Psoas muscle (tissue), 8 donors: Measurements from ENCODE around the gene NKX2-3. TPM values are rescaled to one million over a fixed set of nuclear protein-coding genes. Genes with fewer than 3 reads are reported as not detected.

Source experiments
- ATAC-seq, 4 donors: fragments of 200-7000 bp; cut with Tn5 transposase; one replicate each; pipeline ENCODE4 v1.9.1; 2020; ENCODE audit warnings: moderate library complexity in 3 of 4, mild to moderate bottlenecking in 2 of 4
- DNase-seq, 2 donors: peaks; one replicate each; pipeline ENCODE4 v3.0.0-alpha.2; 2020
- H3K27ac ChIP-seq: fragments of 200-600 bp; one replicate; pipeline ENCODE4 v1.8.0; 2022
- H3K27me3 ChIP-seq, 3 donors: fragments of 200-600 bp in 1 of 3; one replicate each; pipeline versions ENCODE4 v1.6.1 to v1.8.0; 2013 to 2022; ENCODE audit warnings: low read length in 2 of 3, mild to moderate bottlenecking in 2 of 3, moderate library complexity in 1 of 3; ENCODE audit not compliant: insufficient read depth in 3 of 3
- H3K36me3 ChIP-seq, 2 donors: fragments of 200-600 bp in 1 of 2; one replicate each; pipeline versions ENCODE4 v1.6.1 to v1.8.0; 2013 to 2022; ENCODE audit warnings: low read depth in 1 of 2, mild to moderate bottlenecking in 1 of 2, moderate library complexity in 1 of 2; ENCODE audit not compliant: insufficient read depth in 1 of 2
- H3K4me1 ChIP-seq: fragments of 200-600 bp; one replicate; pipeline ENCODE4 v1.8.0; 2022
- H3K4me3 ChIP-seq: fragments of 200-600 bp; one replicate; pipeline ENCODE4 v1.8.0; 2022; ENCODE audit warnings: mild to moderate bottlenecking
- H3K9me3 ChIP-seq: fragments of 200-600 bp; one replicate; pipeline ENCODE4 v1.8.0; 2022
- WGBS, 3 donors: extraction: QIAGEN DNeasy Blood & Tissue Kit; methylation state at CpG; one replicate each; pipeline versions ENCODE4 v1.1.6 to v1.1.7; 2013; 5-methylcytosine and 5-hydroxymethylcytosine counted together
- intact Hi-C, 2 donors: fragments of 100-400 bp; cut with DNase I; formaldehyde crosslinking; loops; one replicate each; pipeline versions ENCODE4 v1.11.0 to v1.14.2; 2022
- polyA plus RNA-seq, 3 donors: library from polyadenylated mRNA; stranded (reverse); fragments of 200-250 nt; gene quantifications; one replicate each; pipeline ENCODE4 v1.2.3, GENCODE V29; 2013
- total RNA-seq, 4 donors: library from RNA; stranded (reverse); fragmentation: NEBNext Ultra II Directional in 2 of 4; extraction: Animal tissue kit (Norgen Biotek cat#: 25700) in 2 of 4; gene quantifications; one replicate each; pipeline versions ENCODE4 v1.2.1 to v1.2.4, GENCODE V29; 2021 to 2023
- TF ChIP-seq, protein P1 (sequence below): fragments of 200-600 bp; IDR thresholded peaks from one replicate; pipeline ENCODE4 v1.8.0; 2022; ENCODE audit warnings: antibody characterized with exemption
- donor health status: healthy with polysubstance abuse.
- donor health status: DM: no; HTN: no; CAD: no; lungs with moderate emphysema.
- donor health status: Bipolar disorder and iron deficiency.
- donor health status: healthy.
- donor health status: DM: yes; HTN: yes; CAD: no.
- donor health status: DM: no; HTN: no; CAD: no.
- donor health status: DM: no; HTN: no; CAD: no.
- donor health status: DM: yes; HTN: yes; CAD: no.

NKX2-3 gene
- total and polyA plus RNA-seq, 7 donors: not detected

DNA sequence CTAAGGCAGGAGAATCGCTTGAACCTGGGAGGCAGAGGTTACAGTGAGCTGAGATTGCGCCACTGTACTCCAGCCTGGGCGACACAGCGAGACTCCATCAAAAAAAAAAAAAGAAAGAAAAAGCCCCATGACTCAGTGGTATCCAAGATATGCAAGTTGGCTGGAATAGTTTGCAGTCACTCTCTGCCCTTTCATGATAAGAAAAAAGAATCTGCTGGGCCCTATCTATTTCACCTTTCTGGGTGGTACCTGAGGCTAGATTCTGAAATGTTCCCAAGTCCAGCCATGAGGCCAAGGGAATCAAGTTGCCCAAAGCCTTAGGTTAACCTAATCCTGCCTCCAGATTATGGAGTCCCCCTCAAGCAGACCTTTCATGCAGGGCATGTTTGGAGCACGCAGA is 24.3 kb downstream of the NKX2-3 start:
- TF ChIP-seq, protein P1, sequence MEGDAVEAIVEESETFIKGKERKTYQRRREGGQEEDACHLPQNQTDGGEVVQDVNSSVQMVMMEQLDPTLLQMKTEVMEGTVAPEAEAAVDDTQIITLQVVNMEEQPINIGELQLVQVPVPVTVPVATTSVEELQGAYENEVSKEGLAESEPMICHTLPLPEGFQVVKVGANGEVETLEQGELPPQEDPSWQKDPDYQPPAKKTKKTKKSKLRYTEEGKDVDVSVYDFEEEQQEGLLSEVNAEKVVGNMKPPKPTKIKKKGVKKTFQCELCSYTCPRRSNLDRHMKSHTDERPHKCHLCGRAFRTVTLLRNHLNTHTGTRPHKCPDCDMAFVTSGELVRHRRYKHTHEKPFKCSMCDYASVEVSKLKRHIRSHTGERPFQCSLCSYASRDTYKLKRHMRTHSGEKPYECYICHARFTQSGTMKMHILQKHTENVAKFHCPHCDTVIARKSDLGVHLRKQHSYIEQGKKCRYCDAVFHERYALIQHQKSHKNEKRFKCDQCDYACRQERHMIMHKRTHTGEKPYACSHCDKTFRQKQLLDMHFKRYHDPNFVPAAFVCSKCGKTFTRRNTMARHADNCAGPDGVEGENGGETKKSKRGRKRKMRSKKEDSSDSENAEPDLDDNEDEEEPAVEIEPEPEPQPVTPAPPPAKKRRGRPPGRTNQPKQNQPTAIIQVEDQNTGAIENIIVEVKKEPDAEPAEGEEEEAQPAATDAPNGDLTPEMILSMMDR: no peak
- Histone ChIP-seq H3K27me3 (peaks cover 2 to 47% (median 4%) of the 10 kb centered on the region in 3 donors), H3K4me3 (no peak overlapping the region)

GRCh38 chr10:99558708-99559107 is 26.0 kb downstream of the NKX2-3 start:
- Histone ChIP-seq H3K4me1 (no peaks in the 10 kb centered on the region), H3K4me3 (no peak overlapping the region), H3K27ac (no peak overlapping the region), H3K27me3 (peaks cover 2 to 36% (median 4%) of the 10 kb centered on the region in 3 donors), H3K9me3 (no peaks in the 10 kb centered on the region), H3K36me3 (no peaks in the 10 kb centered on the region)
- 76 to 86% (median 84%) methylated on average over 4 of the region's 4 CpGs for WGBS, 3 donors
- ATAC-seq: no peak
- DNase-seq: no peak
- intact Hi-C loops: loop anchor here in 1 of 2 donors (2.0 to 5.0 kb wide), 2 partner anchors 54 to 159 kb away; no protein-coding TSS in a partner anchor
- TF ChIP-seq, protein P1: no peak

More for the DNA sequence above, 24.3 kb downstream of the NKX2-3 start:
- ATAC-seq (no peak), DNase-seq (no peak)
- Histone ChIP-seq H3K36me3 (no peaks in the 10 kb centered on the region), H3K9me3 (no peaks in the 10 kb centered on the region), H3K4me1 (no peaks in the 10 kb centered on the region), H3K27ac (no peak overlapping the region)
- WGBS, 3 donors: 95 to 97% (median 95%) methylated on average over 5 of the region's 5 CpGs
- intact Hi-C loops: loop anchor here in 1 of 2 donors (5.0 kb wide), 1 partner anchor 160 kb away; no protein-coding TSS in a partner anchor

GRCh38 chr10:99560277-99561126 is 27.8 kb downstream of the NKX2-3 start:
- Histone ChIP-seq H3K9me3 (no peaks in the 10 kb centered on the region), H3K4me1 (no peaks in the 10 kb centered on the region), H3K4me3 (no peak overlapping the region), H3K36me3 (no peaks in the 10 kb centered on the region), H3K27ac (no peak overlapping the region), H3K27me3 (peaks cover 0 to 20% (median 0%) of the 10 kb centered on the region in 3 donors)
- ATAC-seq: peak; percentile 57 to 89 (median 74)
- intact Hi-C loops: loop anchor here in 1 of 2 donors (1.0 to 2.0 kb wide), 2 partner anchors 51 to 150 kb away; no protein-coding TSS in a partner anchor
- DNase-seq: no peak
- TF ChIP-seq, protein P1: peak; percentile 78
- 37 to 42% (median 38%) methylated on average over 13 of the region's 13 CpGs for WGBS, 3 donors

DNA sequence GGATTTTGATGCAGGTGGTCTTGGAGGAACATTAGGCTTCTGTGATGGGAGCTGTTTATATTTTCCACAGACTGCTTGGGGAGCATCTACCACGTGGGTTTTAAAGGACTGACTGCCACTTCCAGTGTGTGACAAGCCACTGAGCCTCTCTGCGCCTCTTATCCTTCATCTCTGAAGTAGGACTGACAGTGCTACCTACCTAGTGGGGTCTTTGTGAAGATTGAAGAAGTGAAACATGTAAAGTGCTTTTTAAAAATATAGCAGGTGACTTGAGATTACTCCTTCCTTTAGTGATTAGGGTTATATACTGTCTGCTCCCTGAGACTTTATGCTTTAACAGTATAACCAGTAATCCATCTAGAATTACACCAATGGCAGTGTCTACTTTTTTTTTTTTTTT is 29.9 kb downstream of the NKX2-3 start:
- peaks cover 0 to 7% (median 0%) of the 10 kb centered on the region in 3 donors for H3K27me3 ChIP-seq
- intact Hi-C loops: no loop called here
- 51 to 58% (median 52%) methylated on average over 2 of the region's 2 CpGs for WGBS, 3 donors

More for the DNA sequence above, 29.9 kb downstream of the NKX2-3 start:
- TF ChIP-seq, protein P1: no peak
- Histone ChIP-seq H3K36me3 (no peaks in the 10 kb centered on the region), H3K9me3 (no peaks in the 10 kb centered on the region), H3K27ac (no peak overlapping the region), H3K4me3 (no peak overlapping the region), H3K4me1 (no peaks in the 10 kb centered on the region)
- ATAC-seq (no peak), DNase-seq (no peak)
